ENCODE results near the gene TMEM132C.
"Not testable (repeated sequence)": the region's sequence is repeated elsewhere in the genome, so short reads cannot be mapped to it uniquely, and the experiment has no call there.

TMEM132C gene

GRCh38 chr12:128267131-128267622, at the start of gene TMEM132C:
Gene TMEM132C, plus strand, starts transcription at chr12:128267170. Its CDS starts 233 bp downstream, at chr12:128267403.
- no peak for DNase-seq (ENCODE audit: low spot score)

GRCh38 chr12:128224226-128224625, 42.7 kb upstream of the TMEM132C start:
- DNase-seq (ENCODE audit: low spot score), result no peak

- no peak for DNase-seq (ENCODE audit: low spot score)
Observed at GRCh38 chr12:128228581-128228980, 38.4 kb upstream of the TMEM132C start.

GRCh38 chr12:128235635-128236417, 31.1 kb upstream of the TMEM132C start:
- DNase-seq (ENCODE audit: low spot score), result no peak

GRCh38 chr12:128236525-128236924, 30.4 kb upstream of the TMEM132C start:
- no peak for DNase-seq (ENCODE audit: low spot score)

- DNase-seq (ENCODE audit: low spot score), result no peak
Observed at GRCh38 chr12:128240745-128241144, 26.2 kb upstream of the TMEM132C start.

- DNase-seq (ENCODE audit: low spot score), result no peak
Observed at GRCh38 chr12:128245121-128245520, 21.8 kb upstream of the TMEM132C start.

DNA sequence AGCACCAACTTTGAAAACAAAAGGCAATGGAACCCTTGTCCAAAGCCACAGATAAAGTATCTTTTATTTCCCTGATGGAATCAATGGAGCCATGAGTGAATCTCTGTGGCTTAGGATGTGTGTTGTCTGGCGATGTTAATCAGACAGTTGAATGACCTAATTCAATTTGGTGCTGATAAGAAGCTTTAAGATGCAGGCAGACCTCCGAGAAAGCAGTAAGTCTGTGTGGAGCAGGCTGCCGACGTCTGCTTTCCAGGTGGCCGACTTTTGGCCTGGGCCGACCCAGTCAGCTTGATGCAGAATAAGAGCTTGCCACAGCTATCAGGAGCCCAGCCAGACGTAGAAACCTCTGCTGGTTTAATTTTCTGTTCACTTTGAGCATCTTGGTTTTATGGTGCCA, 21.1 kb upstream of the TMEM132C start:
- no peak for DNase-seq (ENCODE audit: low spot score)

DNA sequence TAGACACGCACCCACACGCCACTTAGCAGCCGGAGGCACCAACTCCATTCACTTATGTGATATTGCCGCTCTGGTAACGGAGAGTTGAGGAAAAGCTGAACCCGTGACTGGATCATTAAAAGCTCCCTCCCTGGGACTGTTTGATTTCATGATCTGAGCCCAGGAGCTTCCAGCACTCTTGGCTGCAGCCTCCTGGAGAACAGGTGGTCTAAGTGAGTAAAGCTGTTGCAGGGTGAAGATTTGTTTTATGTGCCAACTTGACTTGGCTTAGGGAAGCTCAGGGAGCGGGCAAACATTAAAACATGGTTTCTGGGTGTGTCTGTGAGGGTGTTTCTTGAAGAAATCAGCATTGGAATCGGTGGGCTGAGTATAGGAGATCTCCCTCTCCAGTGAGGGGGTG, 16.9 kb upstream of the TMEM132C start:
- DNase-seq (ENCODE audit: low spot score), result no peak

GRCh38 chr12:128253829-128254228, 13.1 kb upstream of the TMEM132C start:
- not testable (repeated sequence) for DNase-seq (ENCODE audit: low spot score)

DNA sequence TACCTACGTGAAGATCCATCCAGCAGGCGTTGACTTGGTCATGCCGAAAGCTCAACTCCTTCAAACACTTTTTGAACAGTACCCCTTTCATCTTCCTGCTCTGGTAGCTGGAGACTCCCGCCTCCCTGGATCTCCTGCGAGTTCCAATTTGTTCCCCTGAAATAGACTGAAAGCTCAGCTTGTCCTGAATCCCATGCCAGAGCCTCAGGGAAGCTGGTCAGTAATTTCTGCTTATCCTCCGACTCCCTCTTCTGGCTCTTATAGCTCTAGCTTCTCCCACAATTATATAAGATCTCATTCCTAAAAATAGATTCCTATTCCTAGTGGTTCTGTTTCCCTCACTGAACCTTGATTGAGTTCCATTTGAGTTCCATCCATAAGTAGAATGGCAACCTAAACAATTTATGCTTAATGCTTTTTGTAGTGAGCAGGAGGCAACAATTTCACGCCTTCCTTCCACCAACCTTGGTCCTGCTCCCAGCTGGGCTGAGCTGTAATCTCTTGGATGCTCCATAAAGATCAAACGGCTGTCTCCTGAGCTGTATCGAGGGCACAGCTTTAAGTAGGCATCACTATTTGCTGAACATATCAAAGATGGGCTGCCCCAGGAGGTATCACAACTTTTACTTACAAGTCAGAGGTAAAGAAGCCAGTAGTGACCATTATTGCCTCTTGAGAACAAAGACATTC, 8.0 kb upstream of the TMEM132C start:
- no peak for DNase-seq (ENCODE audit: low spot score)

- no peak for DNase-seq (ENCODE audit: low spot score)
Observed at GRCh38 chr12:128259556-128260070, 7.4 kb upstream of the TMEM132C start.

DNA sequence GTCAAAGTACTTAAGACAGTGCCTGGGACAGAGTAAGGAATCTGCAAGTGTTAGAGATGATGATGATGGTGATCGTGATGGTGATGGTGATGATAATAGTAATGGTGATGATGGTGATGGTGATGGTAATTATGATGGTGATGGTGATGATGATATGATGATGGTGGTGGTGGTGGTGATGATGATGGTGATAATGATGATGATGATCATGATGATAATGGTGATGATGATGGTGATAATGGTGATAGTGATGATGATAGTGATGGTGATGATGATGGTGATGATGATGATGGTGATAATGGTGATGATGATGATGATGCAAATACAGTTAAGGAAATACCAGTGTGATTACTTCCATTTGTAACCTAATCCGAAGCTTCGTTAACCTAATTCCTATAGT, 5.2 kb upstream of the TMEM132C start:
- no peak for DNase-seq (ENCODE audit: low spot score)

- no peak for DNase-seq (ENCODE audit: low spot score)
Observed at GRCh38 chr12:128265566-128265965, 1.4 kb upstream of the TMEM132C start.

GRCh38 chr12:128266086-128266485, 884 bp upstream of the TMEM132C start:
- no peak for DNase-seq (ENCODE audit: low spot score)

GRCh38 chr12:128266541-128267130, 334 bp upstream of the TMEM132C start:
- no peak for DNase-seq (ENCODE audit: low spot score)

DNA sequence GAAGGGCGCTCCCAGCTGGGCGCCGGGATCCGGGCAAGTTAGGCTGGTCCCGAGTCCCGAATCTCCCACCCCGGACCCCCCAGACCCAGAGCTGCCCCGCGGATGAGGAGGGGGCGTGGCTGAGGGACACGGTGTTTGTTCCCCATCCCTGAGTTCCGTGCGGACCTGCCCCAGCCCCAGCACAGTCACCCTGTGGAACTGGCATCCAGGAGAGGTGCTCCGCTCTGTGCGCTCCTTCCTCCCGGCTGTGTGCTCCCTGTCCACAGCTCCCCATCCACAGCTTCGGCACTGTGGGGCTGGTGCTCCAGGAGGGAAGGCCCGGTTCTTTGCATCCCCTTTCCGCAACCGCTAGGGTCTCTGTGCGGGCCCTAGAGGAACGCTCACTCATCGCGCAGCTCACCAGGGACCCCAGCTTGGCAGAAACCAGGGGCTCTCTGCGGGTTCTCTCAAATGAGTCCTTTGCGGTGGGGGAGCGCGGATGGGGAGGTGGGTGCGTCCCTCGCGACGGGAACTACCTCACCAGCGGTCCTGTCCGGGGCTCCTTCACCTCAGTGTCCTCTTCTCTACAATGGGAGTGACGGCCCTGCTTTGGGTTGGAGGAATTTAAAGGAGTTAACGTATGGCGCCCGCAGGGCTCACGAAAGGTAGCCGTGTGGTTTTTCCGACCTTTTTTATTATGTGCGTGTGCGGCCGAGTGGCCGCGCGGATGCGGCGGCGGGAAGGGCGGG, 845 bp downstream of the TMEM132C start:
- no peak for DNase-seq (ENCODE audit: low spot score)

GRCh38 chr12:128268379-128268995, 1.5 kb downstream of the TMEM132C start:
- no peak for DNase-seq (ENCODE audit: low spot score)

GRCh38 chr12:128269181-128269591, 2.2 kb downstream of the TMEM132C start:
- no peak for DNase-seq (ENCODE audit: low spot score)

DNA sequence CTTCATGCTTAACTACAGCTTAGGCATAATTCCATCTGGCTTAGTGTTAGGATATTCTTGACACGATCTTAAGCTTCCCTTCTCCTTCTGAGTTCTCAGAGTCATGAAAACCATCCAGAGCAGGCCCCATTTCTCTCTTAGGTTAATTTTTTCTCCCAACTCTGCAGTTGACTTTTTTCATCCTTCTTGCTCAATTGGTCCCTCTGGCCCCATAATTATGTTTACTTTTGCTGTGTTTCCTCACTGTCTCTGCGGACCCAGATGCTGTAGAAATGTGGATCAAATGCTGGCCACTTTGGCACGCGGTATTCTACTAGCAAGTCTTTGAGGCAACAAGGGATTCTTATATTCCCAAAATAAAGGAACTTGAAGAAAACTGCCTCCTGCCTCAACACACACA, 9.5 kb downstream of the TMEM132C start:
- no peak for DNase-seq (ENCODE audit: low spot score)

GRCh38 chr12:128286970-128287369, 20.0 kb downstream of the TMEM132C start:
- DNase-seq (ENCODE audit: low spot score), result no peak

GRCh38 chr12:128288357-128288756, 21.4 kb downstream of the TMEM132C start:
- DNase-seq (ENCODE audit: low spot score), result no peak

All from hematopoietic multipotent progenitor cell treated with erythropoietin and hydrocortisone succinate and interleukin-3 and kit ligand, for 17 days (in vitro differentiated cells).